ENCODE measurements around the gene CCDC174. TPM values are rescaled to one million over a fixed set of nuclear protein-coding genes. Genes with fewer than 3 reads are reported as not detected.

Gene CCDC174
- total RNA-seq, 2 donors from 2014 or later = 17.7 to 27.6 TPM

GRCh38 chr3:14657579-14657978 lies 6.0 kb downstream of the CCDC174 start:
- Mint-ChIP-seq H3K27ac (peak overlapping the region; percentile 4), H3K4me3 (no peak overlapping the region), H3K27me3 (no peaks in the 10 kb centered on the region), H3K4me1 (peaks cover 16% of the 10 kb centered on the region), H3K9me3 (no peaks in the 10 kb centered on the region), H3K36me3 (ENCODE audit: low read depth) (peaks cover 91% of the 10 kb centered on the region)
- no peak for ATAC-seq (replicated peaks)

DNA sequence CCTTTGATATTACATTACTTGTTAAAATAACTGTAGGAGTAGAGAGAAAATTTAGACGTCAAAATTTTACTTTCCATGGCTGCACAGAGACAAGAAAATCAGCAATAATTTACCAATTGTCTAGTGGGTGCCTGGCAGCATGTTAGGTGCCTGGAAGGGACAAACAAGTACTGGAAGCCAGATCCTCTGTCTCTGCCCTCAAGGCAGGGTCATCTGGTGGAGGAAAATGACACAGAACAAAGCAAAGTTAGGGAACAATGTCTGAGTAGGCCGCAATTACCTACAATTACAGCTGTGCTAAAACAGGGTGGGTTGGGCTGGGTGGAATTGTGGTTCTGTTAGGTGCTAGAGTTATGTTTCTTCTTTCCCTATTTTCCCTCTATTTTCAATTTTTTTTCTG lies 7.4 kb downstream of the CCDC174 start:
- Mint-ChIP-seq H3K36me3 (ENCODE audit: low read depth) (peaks cover 100% of the 10 kb centered on the region), H3K27me3 (no peaks in the 10 kb centered on the region), H3K4me1 (peaks cover 11% of the 10 kb centered on the region), H3K27ac (no peak overlapping the region), H3K9me3 (no peaks in the 10 kb centered on the region), H3K4me3 (no peak overlapping the region)
- no peak for ATAC-seq (replicated peaks)

DNA sequence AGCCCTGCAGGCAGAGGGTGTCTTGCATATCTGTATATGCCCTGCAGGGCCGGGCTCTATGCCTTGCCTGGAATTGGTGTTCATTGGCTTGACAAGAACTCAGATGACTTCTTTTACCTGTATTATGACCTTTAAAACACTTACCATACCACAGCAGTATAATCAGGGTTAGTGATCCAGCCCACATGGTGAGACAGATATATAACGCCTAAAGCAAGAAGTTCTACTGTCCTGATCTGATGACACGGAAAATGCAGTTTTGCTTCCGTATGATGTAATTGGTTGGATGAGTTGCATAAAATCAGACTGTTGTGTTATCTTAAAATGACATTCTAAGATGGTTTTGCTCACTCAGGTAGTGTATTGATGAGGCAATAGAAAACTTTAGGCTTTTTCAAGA lies 9.4 kb downstream of the CCDC174 start:
- Mint-ChIP-seq H3K9me3 (no peaks in the 10 kb centered on the region), H3K27ac (no peak overlapping the region), H3K4me1 (peaks cover 10% of the 10 kb centered on the region), H3K36me3 (ENCODE audit: low read depth) (peaks cover 100% of the 10 kb centered on the region), H3K4me3 (no peak overlapping the region), H3K27me3 (no peaks in the 10 kb centered on the region)
- ATAC-seq (replicated peaks) = no peak

- no peak for ATAC-seq (replicated peaks)
- Mint-ChIP-seq H3K27ac (no peak overlapping the region), H3K36me3 (ENCODE audit: low read depth) (peaks cover 100% of the 10 kb centered on the region), H3K4me1 (peaks cover 4% of the 10 kb centered on the region), H3K9me3 (no peaks in the 10 kb centered on the region), H3K4me3 (no peak overlapping the region), H3K27me3 (no peaks in the 10 kb centered on the region)
Measured at GRCh38 chr3:14663396-14664135, 12.0 kb downstream of the CCDC174 start.

- Mint-ChIP-seq H3K27ac (peak overlapping the region; percentile 28), H3K9me3 (no peaks in the 10 kb centered on the region), H3K36me3 (ENCODE audit: low read depth) (peaks cover 100% of the 10 kb centered on the region), H3K4me3 (no peak overlapping the region), H3K4me1 (peaks cover 4% of the 10 kb centered on the region), H3K27me3 (no peaks in the 10 kb centered on the region)
- ATAC-seq (replicated peaks) = no peak
Measured at GRCh38 chr3:14664170-14664569, 12.6 kb downstream of the CCDC174 start.

GRCh38 chr3:14672588-14672987 lies 21.0 kb downstream of the CCDC174 start:
- Mint-ChIP-seq H3K36me3 (ENCODE audit: low read depth) (peaks cover 57% of the 10 kb centered on the region), H3K27me3 (no peaks in the 10 kb centered on the region), H3K4me3 (no peak overlapping the region), H3K4me1 (no peaks in the 10 kb centered on the region), H3K27ac (peak overlapping the region; percentile 41), H3K9me3 (no peaks in the 10 kb centered on the region)
- ATAC-seq (replicated peaks) = no peak

DNA sequence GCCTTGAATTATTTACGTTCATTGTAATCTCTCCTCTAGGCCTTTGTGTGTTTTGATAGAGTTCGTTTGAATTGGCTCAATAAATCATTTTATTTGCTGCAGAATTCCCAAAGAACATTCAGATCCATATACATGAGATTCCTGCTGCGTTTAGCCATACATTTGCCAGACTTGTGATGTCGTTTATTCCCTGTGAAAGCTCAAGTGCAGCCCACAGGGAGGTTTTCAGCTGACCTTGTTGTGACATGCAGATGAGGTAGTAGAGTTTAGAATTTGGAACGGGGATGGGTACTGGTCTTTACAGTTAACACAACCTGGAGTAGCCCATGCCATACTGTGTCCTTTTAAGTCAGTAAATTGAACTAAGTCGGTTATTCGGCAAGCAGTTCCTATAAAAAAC lies 23.3 kb downstream of the CCDC174 start, which contains the start of gene C3orf20:
Gene C3orf20, plus strand, starts transcription at position 301 of the 400 bp plus-strand sequence. CDS start 7,573 bp downstream, outside the sequence.
- no peaks in the 10 kb centered on the region for H3K27me3 Mint-ChIP-seq
- H3K4me1 Mint-ChIP-seq = no peaks in the 10 kb centered on the region
- no peak within 1 kb of the TSS for H3K27ac Mint-ChIP-seq
- H3K4me3 Mint-ChIP-seq = no peak within 1 kb of the TSS
- peaks cover 34% of the 10 kb centered on the region for H3K36me3 Mint-ChIP-seq (ENCODE audit: low read depth)
- no peak for ATAC-seq (replicated peaks)
- no peaks in the 10 kb centered on the region for H3K9me3 Mint-ChIP-seq

DNA sequence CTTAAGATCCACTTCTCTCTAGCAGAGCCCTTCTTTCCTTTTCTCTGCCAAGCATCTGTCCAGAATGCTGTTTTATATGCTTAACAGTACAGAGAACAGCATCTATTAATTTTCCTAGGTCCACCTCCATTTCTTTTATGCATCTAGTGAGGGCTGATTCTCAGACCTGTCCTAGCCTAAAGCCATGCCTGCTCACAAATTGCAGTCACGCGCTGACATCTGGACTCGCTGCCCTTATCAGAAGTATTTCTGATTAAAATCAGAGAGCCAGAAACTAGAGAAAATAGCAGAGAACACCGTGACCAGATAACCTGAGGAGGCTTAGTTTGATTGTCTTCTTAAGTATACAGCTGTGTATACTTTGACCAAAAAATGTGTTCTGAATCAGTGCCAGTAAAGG lies 25.3 kb downstream of the CCDC174 start:
- H3K36me3 Mint-ChIP-seq (ENCODE audit: low read depth) = peaks cover 14% of the 10 kb centered on the region
- no peaks in the 10 kb centered on the region for H3K27me3 Mint-ChIP-seq
- H3K4me1 Mint-ChIP-seq = no peaks in the 10 kb centered on the region
- peaks cover 4% of the 10 kb centered on the region for H3K9me3 Mint-ChIP-seq
- H3K4me3 Mint-ChIP-seq = no peak overlapping the region
- H3K27ac Mint-ChIP-seq = no peak overlapping the region
- no peak for ATAC-seq (replicated peaks)

- no peak overlapping the region for H3K27ac Mint-ChIP-seq
- H3K4me3 Mint-ChIP-seq = no peak overlapping the region
- H3K4me1 Mint-ChIP-seq = no peaks in the 10 kb centered on the region
- ATAC-seq (replicated peaks) = no peak
- no peaks in the 10 kb centered on the region for H3K27me3 Mint-ChIP-seq
- H3K36me3 Mint-ChIP-seq (ENCODE audit: low read depth) = peaks cover 2% of the 10 kb centered on the region
- peaks cover 4% of the 10 kb centered on the region for H3K9me3 Mint-ChIP-seq
Measured at GRCh38 chr3:14678015-14678503, 26.5 kb downstream of the CCDC174 start.

DNA sequence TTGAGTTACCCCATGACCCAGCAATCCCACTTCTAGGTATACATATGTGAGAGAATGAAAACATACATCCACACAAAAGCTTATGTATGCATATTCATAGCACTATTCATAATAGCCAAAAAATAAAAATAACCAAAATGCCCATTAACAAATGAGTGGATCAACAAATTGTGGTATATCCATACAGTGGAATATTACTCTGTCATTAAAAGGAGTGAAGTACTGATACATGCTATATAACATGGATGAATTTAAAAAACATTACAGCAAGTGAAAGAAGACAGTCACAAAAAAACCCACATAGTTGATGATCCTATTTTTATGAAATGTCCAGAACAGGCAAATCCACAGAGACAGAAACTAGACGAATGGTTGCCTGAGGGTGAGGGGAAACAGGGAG lies 28.6 kb downstream of the CCDC174 start:
- H3K4me3 Mint-ChIP-seq = no peak overlapping the region
- H3K36me3 Mint-ChIP-seq (ENCODE audit: low read depth) = no peaks in the 10 kb centered on the region
- H3K4me1 Mint-ChIP-seq = no peaks in the 10 kb centered on the region
- ATAC-seq (replicated peaks) = no peak
- peaks cover 4% of the 10 kb centered on the region for H3K9me3 Mint-ChIP-seq
- H3K27me3 Mint-ChIP-seq = no peaks in the 10 kb centered on the region
- H3K27ac Mint-ChIP-seq = no peak overlapping the region

GRCh38 chr3:14680716-14681115 lies 29.2 kb downstream of the CCDC174 start:
- Mint-ChIP-seq H3K27ac (no peak overlapping the region), H3K4me3 (no peak overlapping the region), H3K36me3 (ENCODE audit: low read depth) (no peaks in the 10 kb centered on the region), H3K27me3 (no peaks in the 10 kb centered on the region), H3K4me1 (no peaks in the 10 kb centered on the region), H3K9me3 (peaks cover 4% of the 10 kb centered on the region)
- no peak for ATAC-seq (replicated peaks)

DNA sequence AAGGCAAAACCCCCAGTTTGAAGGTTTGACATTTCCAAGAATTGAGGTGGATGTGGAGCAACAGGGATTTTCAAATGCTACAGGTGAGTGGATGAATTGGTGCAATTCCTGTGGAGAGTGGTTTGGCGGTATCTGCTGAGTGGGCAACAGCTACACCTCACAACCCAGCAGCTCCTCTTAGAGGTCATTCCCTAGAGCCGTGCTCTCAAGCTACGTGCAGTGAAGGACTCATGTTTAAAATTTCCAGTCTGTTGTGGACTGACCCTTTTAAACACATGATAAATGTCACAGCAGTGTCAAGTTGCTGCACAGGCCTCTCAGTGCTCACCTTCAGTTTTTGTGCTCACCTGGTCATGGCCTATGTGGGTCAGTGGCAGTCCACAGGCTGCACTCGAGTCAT lies 32.9 kb downstream of the CCDC174 start:
- ATAC-seq (replicated peaks) = no peak
- Mint-ChIP-seq H3K36me3 (ENCODE audit: low read depth) (no peaks in the 10 kb centered on the region), H3K4me1 (no peaks in the 10 kb centered on the region), H3K27ac (no peak overlapping the region), H3K9me3 (peaks cover 4% of the 10 kb centered on the region), H3K4me3 (no peak overlapping the region), H3K27me3 (peaks cover 8% of the 10 kb centered on the region)

DNA sequence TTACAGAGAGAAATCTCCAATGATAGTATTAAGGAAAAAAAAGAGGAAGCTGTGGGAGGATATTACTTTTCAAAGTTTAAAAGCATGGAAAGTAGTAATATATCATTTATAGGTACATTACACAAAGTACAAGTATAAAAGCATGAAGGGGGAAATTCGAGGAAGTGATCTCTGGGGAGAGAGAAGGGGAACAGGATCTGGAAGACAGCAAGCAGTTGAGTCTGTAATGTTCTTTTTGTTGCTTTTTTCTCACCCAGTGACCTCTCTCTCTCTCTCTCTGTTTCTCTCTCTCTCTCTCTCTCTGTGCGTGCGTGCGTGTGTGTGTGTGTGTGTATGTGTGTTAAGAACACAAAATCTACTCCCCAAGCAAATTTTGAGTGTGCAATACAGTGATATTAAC lies 33.6 kb downstream of the CCDC174 start:
- Mint-ChIP-seq H3K9me3 (peaks cover 2% of the 10 kb centered on the region), H3K36me3 (ENCODE audit: low read depth) (no peaks in the 10 kb centered on the region), H3K4me1 (no peaks in the 10 kb centered on the region), H3K27me3 (peaks cover 15% of the 10 kb centered on the region), H3K27ac (no peak overlapping the region), H3K4me3 (no peak overlapping the region)
- no peak for ATAC-seq (replicated peaks)

DNA sequence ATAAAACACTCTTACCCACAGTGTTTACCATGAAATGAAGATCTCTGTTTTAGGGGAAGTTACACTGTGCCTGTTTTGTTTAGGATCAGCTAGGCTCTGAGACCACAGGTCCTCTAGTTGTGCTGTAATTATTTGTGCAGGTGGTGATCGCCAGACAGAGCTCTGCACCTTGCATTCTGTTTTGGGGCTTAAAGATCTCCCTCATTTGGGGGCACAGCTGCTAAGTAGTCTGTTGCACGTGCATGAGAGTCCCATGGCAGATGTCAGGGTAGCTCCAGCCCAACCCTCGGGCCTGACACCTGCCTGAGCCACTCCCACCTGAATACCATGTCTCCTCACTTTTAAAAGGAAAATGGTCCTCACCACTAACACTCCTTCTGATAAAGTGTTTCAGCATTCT lies 35.8 kb downstream of the CCDC174 start:
- Mint-ChIP-seq H3K4me3 (no peak overlapping the region), H3K27ac (no peak overlapping the region), H3K27me3 (peaks cover 23% of the 10 kb centered on the region), H3K36me3 (ENCODE audit: low read depth) (no peaks in the 10 kb centered on the region), H3K9me3 (no peaks in the 10 kb centered on the region), H3K4me1 (no peaks in the 10 kb centered on the region)
- ATAC-seq (replicated peaks) = no peak

DNA sequence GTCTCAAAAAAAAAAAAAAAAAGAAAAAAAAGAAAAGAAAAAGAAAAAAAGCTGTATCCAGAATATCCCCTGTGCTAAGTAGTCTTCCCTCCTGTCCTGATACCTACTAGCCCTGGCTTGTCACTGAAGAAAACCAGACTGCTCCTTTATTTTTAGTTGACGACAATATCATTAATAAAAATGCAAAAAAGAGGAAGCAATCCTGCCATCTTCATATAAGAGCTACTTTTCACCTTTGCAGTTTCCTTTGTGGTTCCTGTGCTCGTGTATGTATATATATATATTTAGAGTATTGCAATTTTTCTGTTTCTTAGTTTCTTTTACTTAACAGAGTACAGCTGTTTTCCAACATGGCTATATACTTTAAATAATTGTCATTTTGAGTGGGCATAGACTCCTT lies 37.0 kb downstream of the CCDC174 start:
- H3K4me3 Mint-ChIP-seq = no peak overlapping the region
- H3K36me3 Mint-ChIP-seq (ENCODE audit: low read depth) = no peaks in the 10 kb centered on the region
- no peak overlapping the region for H3K27ac Mint-ChIP-seq
- peaks cover 27% of the 10 kb centered on the region for H3K27me3 Mint-ChIP-seq
- no peaks in the 10 kb centered on the region for H3K9me3 Mint-ChIP-seq
- H3K4me1 Mint-ChIP-seq = no peaks in the 10 kb centered on the region
- ATAC-seq (replicated peaks) = no peak
